Stimulated activated CD8-positive, alpha-beta memory T cell treated with anti-CD3 and anti-CD28 coated beads, Interleukin-15, amount 100 ng/mL, for 4 hours (primary cell): ENCODE measurements around the gene C1QTNF6.
A peak's percentile ranks its signal among the peaks of the same experiment; 100 is the strongest.

ENCODE experiments used
- DNase-seq, 2 donors: peaks; one replicate each; pipeline ENCODE4 v3.0.0-alpha.2; 2020; ENCODE audit warnings: low read depth in 2 of 2

Gene C1QTNF6

DNA sequence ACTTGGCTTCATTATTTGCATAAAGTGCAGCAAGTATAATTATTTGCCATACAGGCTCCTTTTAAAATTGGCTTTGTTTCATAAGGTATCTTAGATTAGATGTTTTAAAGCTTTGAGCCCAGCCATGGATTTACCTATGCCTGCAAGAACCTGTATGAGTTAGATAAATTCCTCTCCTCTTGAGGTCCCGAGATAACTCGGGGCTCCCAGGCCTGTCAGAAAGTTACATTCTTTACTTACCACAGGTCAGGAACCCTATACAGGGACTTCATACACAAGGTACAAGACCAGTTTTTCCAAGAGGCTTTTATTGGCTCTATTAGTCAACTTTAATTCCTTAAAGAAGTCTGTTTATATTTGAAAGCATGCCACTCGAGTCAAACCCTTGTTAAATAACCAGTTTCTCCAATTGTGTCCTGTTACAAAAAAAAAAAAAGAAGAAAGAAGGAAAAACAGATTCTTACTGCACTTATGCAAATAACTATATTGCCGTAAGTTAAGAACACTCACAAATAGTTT, 2.3 kb upstream of the C1QTNF6 start:
- DNase-seq = no peak

- DNase-seq = no peak
Measured at GRCh38 chr22:37188901-37189466, 937 bp upstream of the C1QTNF6 start.

DNA sequence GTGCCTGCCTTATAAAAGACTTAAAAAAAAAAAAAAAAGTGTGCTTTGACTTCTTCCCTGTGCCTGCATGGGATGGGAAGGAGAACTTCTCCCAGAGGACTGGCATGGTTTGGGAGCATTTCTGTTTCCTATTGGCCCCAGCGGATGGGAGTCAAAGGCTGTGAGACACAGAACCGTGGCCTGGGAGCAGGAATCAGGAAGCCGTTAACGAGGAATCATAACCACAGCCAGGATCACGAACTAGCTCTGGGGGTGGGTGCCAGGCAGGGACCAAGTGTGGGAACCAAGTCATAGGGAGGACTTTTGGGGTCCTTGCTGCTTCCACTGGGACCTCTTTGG, 526 bp downstream of the C1QTNF6 start:
- DNase-seq = no peak

GRCh38 chr22:37186997-37187522, 987 bp downstream of the C1QTNF6 start:
- no peak for DNase-seq

DNA sequence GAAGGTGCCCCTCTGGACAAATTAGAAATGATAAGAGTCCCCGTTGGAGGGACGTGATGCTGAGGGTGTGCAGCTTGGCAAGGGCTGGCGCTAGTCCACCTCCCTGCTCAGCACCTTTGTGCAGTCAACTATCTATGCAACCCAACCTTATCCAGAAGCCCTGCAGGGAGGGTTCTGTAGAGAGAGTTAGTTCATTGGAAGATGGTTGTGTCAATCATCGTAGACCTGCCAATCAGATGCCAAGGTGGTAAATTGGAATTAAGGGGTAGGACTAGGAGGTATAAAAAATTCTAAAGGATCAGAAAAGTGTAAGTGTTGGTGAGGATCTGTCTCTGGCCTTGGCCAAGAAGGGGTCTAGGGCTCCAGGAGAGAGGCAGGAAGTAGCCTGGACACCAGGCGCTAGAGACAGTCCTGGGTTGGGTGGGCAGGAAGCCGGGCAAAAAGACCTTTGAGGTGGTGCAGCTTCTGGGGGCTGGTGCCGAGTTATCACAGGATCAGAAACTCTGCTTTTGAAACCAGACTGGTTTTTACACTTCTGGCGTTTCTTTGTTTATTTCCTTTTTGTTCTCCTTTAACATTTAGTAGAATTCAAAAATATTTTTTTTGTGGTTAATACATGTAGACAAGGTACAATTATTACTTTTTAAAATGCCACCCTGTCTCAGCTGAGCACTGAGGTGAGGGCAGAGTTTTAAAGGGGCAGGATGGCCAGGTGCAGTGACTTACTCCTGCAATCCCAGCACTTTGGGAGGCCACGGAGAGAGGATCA, 1.6 kb downstream of the C1QTNF6 start:
- peak in 1 of 2 donors; percentile 15 for DNase-seq

GRCh38 chr22:37185646-37186227, 2.3 kb downstream of the C1QTNF6 start:
- no peak for DNase-seq

GRCh38 chr22:37184816-37185541, 3.1 kb downstream of the C1QTNF6 start:
- no peak for DNase-seq

DNA sequence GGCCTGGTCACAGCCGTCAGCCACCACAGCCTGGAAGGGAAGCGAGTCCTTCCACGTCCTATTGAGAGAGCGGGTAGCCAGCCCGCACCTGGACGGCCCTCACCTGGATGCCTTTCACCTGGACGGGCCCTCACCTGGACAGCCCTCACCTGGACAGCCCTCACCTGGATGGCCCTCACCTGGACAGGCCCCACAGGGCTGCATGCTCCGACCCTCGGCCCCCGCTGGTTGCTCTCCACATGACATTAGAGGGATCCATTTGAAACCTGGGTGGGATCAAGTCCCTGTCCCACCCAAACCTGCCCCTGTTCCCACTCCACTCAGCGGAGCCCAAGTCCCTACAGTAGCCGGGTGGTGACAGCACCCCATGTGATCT, 3.7 kb downstream of the C1QTNF6 start:
- DNase-seq = no peak

GRCh38 chr22:37183432-37184379, 4.3 kb downstream of the C1QTNF6 start:
- DNase-seq = no peak

DNA sequence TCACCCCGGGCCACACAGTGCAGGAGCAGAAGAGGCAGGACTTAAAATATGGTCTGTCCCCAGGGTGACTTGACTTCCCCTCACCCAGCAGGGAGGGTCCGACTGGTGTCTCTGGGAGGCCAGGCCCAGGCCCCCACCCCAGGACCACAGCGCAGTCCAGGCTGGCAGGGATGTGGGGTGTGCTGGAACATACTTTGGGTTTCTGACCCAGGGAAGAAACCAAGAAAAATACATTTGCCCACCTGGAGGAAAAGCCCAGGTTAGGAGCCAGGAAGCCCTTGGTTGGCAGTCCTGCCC, 5.2 kb downstream of the C1QTNF6 start:
- DNase-seq = no peak

DNA sequence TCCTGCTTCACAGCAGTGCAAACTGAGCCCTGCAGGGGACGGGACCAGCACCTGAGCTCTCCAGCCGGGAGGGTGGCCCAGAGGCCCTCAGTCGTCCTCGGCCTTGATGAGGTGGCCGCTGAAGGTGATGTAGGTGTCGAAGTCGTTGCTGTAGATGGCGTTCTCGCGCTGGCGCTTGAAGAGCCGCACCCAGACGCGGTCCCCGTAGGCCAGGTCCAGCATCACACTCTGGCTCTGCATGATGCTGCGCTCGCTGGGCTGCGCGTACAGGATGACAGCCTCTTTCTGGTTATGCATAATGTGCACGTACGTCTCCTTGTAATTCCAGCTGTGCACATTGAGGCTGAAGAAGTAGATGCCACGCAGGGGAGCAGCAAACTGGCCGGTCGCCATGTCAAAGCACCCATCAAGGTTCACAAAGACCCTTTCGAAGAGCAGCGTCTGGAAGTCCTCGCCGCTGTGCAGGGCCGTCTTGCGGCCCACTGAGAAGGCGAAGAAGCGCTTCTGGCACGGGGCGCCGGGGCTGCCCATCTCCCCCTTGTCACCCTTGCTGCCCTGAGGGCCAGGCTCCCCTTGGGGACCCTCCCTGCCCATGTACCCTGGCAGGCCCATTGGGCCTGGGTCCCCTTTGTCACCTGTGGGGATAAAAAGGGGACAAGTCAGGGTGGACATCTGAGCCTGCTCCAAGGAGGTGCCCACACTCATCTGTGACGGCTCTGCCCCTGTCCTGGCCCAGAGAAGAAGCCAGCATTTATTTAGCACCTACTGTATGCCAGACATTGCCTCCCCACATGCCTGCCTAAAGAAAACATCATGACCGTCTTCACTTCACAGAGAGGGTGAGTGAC, 5.7 kb downstream of the C1QTNF6 start:
- DNase-seq = no peak

DNA sequence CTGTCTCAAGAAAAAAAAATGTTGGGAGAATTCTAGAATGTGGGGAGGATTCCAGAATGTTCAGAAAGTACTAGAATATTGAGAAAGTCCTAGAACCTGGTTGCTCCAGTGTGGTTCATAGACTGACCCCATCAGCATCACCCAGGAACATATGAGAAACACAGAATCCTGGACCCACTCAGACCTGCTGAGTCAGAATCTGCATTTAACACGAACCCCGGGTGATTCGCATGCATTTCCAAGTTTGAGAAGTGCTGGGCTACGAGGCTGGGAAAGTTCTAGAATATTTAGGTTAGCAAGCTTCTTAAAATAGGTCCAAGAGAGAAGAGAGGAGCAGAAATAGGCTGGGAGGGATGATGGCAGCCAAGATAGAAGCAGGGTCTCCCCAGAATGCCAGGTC, 6.4 kb downstream of the C1QTNF6 start:
- DNase-seq = no peak

GRCh38 chr22:37180531-37181231, 7.4 kb downstream of the C1QTNF6 start:
- DNase-seq = no peak

- DNase-seq = no peak
Measured at GRCh38 chr22:37179622-37180420, 8.2 kb downstream of the C1QTNF6 start.

DNA sequence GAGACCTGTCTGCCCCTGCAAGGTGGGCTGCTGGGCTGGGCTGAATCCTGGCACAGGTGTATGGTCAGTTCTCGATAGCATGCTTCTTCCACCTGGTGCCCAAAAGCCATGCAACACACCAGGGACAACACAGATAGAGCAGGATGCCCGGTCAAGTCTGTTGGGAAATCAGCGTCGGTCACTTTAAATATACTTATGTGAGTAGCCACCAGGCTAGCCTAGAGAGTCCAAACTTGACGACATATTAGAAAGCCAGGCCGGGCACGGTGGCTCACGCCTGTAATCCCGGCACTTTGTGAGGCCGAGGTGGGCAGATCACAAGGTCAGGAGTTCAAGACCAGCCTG, 8.9 kb downstream of the C1QTNF6 start:
- DNase-seq = no peak

DNA sequence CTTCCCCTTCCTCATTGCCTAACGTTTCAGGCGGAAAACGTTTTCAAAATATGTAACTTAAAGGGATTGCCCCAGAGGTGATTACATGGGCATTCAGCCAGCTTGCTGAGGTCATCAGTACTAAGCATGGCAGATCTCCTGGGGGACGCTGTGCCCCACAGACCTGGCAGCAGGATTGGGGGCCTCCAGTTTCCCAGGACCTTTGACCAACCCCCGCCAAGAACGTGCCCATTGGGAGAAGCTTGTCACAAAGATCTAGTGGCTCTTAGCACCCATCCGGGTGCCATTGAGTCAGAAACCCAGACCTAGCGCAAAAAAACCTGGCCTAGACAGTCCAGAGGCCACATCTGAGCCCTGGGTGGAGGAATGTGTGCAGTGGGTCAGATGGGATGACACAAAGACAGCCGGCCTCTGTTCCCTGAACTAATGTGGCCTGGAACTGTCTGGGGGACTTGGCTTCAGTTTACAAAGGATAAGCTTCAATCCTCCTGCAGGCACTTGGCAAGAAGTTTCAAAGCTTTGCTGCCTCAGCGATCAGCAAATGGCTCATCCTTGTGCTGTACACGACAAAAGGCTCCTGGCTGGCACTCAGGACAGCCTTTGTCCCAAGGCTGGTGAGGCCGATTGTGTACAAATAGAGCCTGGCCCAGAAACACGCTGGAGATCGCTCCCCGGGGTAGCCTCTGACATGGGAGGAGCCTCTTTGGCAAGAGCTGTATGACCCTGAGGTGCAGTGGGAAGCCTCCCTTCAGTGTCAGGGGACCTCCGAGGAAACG, 9.5 kb downstream of the C1QTNF6 start:
- no peak for DNase-seq

DNA sequence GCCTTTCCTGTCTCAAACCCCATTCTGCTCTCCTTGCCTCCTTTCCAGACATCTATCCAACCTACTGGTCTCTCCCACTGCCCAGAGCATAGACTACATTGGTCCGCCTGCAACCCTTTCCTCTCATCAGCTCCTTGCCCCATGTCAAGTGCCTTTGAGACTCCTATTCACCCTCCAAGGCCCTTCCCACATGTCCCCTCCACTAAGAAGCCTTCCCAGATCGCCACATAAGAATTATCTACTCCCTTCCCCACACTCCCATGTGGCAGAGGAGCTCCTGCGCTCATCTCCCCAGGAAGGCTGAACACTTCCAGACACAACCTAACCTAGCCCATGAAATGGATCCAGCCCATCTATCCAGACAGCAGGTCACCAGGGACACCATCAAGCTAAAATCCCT, 10.3 kb downstream of the C1QTNF6 start:
- DNase-seq = no peak

- no peak for DNase-seq
Measured at GRCh38 chr22:37177221-37177620, 10.8 kb downstream of the C1QTNF6 start.
